Stimulated activated CD4-positive, alpha-beta T cell treated with anti-CD3 and anti-CD28 coated beads, Interleukin-12 subunit alpha, Interleukin-12 subunit beta, amount 100 ng/mL, for 4 hours (primary cell): ENCODE results near the gene ROBO1.

Experiments
- DNase-seq: peaks from one replicate; pipeline ENCODE4 v3.0.0-alpha.2; 2020

The ROBO1 gene

GRCh38 chr3:79148786-79149185 lies 619.0 kb downstream of the ROBO1 start:
- DNase-seq, result no peak

- no peak for DNase-seq
Observed at GRCh38 chr3:79146024-79146423, 621.8 kb downstream of the ROBO1 start.

GRCh38 chr3:79140708-79141107 lies 627.1 kb downstream of the ROBO1 start:
- DNase-seq, result no peak

- DNase-seq, result no peak
Observed at GRCh38 chr3:79139395-79140068, 628.3 kb downstream of the ROBO1 start.

- no peak for DNase-seq
Observed at GRCh38 chr3:79125313-79125984, 642.3 kb downstream of the ROBO1 start.

GRCh38 chr3:79115458-79115857 lies 652.3 kb downstream of the ROBO1 start:
- no peak for DNase-seq

GRCh38 chr3:79113876-79114275 lies 653.9 kb downstream of the ROBO1 start:
- no peak for DNase-seq

- DNase-seq, result no peak
Observed at GRCh38 chr3:79111375-79112052, 656.3 kb downstream of the ROBO1 start.

- no peak for DNase-seq
Observed at GRCh38 chr3:79109754-79110153, 658.0 kb downstream of the ROBO1 start.

GRCh38 chr3:79103307-79103706 lies 664.5 kb downstream of the ROBO1 start:
- no peak for DNase-seq

GRCh38 chr3:79097964-79098660 lies 669.7 kb downstream of the ROBO1 start:
- no peak for DNase-seq

- DNase-seq, result no peak
Observed at GRCh38 chr3:79094654-79095053, 673.1 kb downstream of the ROBO1 start.

GRCh38 chr3:79086514-79086913 lies 681.3 kb downstream of the ROBO1 start:
- no peak for DNase-seq

- DNase-seq, result no peak
Observed at GRCh38 chr3:79085171-79085570, 682.6 kb downstream of the ROBO1 start.

- DNase-seq, result no peak
Observed at GRCh38 chr3:79081335-79081734, 686.5 kb downstream of the ROBO1 start.

- no peak for DNase-seq
Observed at GRCh38 chr3:79074558-79074957, 693.2 kb downstream of the ROBO1 start.

- no peak for DNase-seq
Observed at GRCh38 chr3:79067734-79068133, 700.1 kb downstream of the ROBO1 start.

- DNase-seq, result no peak
Observed at GRCh38 chr3:79066481-79066880, 701.3 kb downstream of the ROBO1 start.

- DNase-seq, result no peak
Observed at GRCh38 chr3:79063624-79064023, 704.2 kb downstream of the ROBO1 start.

GRCh38 chr3:79057756-79058155 lies 710.0 kb downstream of the ROBO1 start:
- DNase-seq, result no peak

- no peak for DNase-seq
Observed at GRCh38 chr3:79056498-79056897, 711.3 kb downstream of the ROBO1 start.

GRCh38 chr3:79052054-79052681 lies 715.6 kb downstream of the ROBO1 start:
- no peak for DNase-seq

GRCh38 chr3:79047581-79047980 lies 720.2 kb downstream of the ROBO1 start:
- no peak for DNase-seq
